GM19395 (cell line): Measurements from ENCODE around the gene PI4KB.
A peak's percentile ranks its signal among the peaks of the same experiment; 100 is the strongest.
"Not testable (repeated sequence)": the region's sequence is repeated elsewhere in the genome, so short reads cannot be mapped to it uniquely, and the experiment has no call there.

Experiments
- ATAC-seq: cut with Tn5 transposase; IDR thresholded peaks from one replicate; pipeline ENCODE4 v1.9.1; 2021; ENCODE audit warnings: mild to moderate bottlenecking, moderate library complexity; ENCODE audit not compliant: unreplicated experiment

The PI4KB gene

GRCh38 chr1:151281969-151282882 lies 45.0 kb downstream of the PI4KB start, which contains the start of gene ZNF687:
Gene ZNF687, plus strand, starts transcription at chr1:151282299. Its CDS starts 3,993 bp downstream, at chr1:151286292.
- peak; percentile 86 for ATAC-seq

GRCh38 chr1:151281225-151281968 lies 45.8 kb downstream of the PI4KB start:
- peak; percentile 35 for ATAC-seq

- ATAC-seq = no peak
These were observed 50.0 kb downstream of the PI4KB start for GRCh38 chr1:151277249-151277648.

GRCh38 chr1:151275341-151275740 lies 51.9 kb downstream of the PI4KB start:
- ATAC-seq = not testable (repeated sequence)

- ATAC-seq = no peak
These were observed 53.2 kb downstream of the PI4KB start for GRCh38 chr1:151273924-151274466.

- ATAC-seq = no peak
These were observed 59.5 kb downstream of the PI4KB start for GRCh38 chr1:151267760-151268159.

GRCh38 chr1:151266821-151267220 lies 60.4 kb downstream of the PI4KB start:
- no peak for ATAC-seq

GRCh38 chr1:151266315-151266714 lies 60.9 kb downstream of the PI4KB start:
- no peak for ATAC-seq

GRCh38 chr1:151265446-151266236 lies 61.6 kb downstream of the PI4KB start:
- no peak for ATAC-seq

- no peak for ATAC-seq
These were observed 67.9 kb downstream of the PI4KB start for GRCh38 chr1:151259351-151259750.

GRCh38 chr1:151255381-151255780 lies 71.8 kb downstream of the PI4KB start:
- no peak for ATAC-seq

GRCh38 chr1:151254217-151255213 lies 72.7 kb downstream of the PI4KB start, which contains the start of gene PSMD4:
Gene PSMD4, plus strand, starts transcription at chr1:151254734. Its CDS starts 49 bp downstream, at chr1:151254783.
- peak; percentile 92 for ATAC-seq

- no peak for ATAC-seq
These were observed 75.4 kb downstream of the PI4KB start for GRCh38 chr1:151251656-151252470.

- no peak for ATAC-seq
These were observed 80.4 kb downstream of the PI4KB start for GRCh38 chr1:151246786-151247185.

GRCh38 chr1:151243683-151244216 lies 83.5 kb downstream of the PI4KB start:
- no peak for ATAC-seq

- ATAC-seq = no peak
These were observed 84.8 kb downstream of the PI4KB start for GRCh38 chr1:151242442-151242841.
